Heart left ventricle (tissue), 13 donors: ENCODE results near the gene CKM.

Source experiments
- POLR2A ChIP-seq, 2 donors: fragments of 450-650 bp; IDR thresholded peaks; one replicate each; pipeline ENCODE4 v1.6.1; 2017; ENCODE audit warnings: antibody characterized with exemption in 2 of 2, mild to moderate bottlenecking in 2 of 2, moderate library complexity in 2 of 2
- TF ChIP-seq, protein P1 (sequence below), 12 donors: fragments of 200-600 bp; sonication (generic) in 4 of 12; IDR thresholded peaks; one replicate each; pipeline versions ENCODE4 v1.5.0 to v1.8.0; 2018 to 2022; ENCODE audit warnings: antibody characterized with exemption in 12 of 12, mild to moderate bottlenecking in 5 of 12
- donor health status: ischemic (EF 13 %, LVEDD 7.1; RV severe dilation, severe dysfunction).
- donor health status: DM: no; HTN: yes; CAD: no.
- donor health status: DM: no; HTN: no; CAD: no.
- donor health status: ischemic (EF 25% LVEDD 6.9; RV normal size, moderate dysfunction).
- donor health status: ischemic (EF 25% LVEDD 5.7; RV mildly dilated, moderate dysfunction).
- donor health status: ischemic (EF 35%, LVEDD 5.7; RV mildly dilated, moderate dysfunction).
- donor health status: nonischemic (EF 11% LVEDD 7.7; RV severe dilation, severe dysfunction).
- donor health status: DM: yes; HTN: yes; CAD: no.
- donor health status: PGD.
- donor health status: ischemic (EF 29% LVEDD 5.4; RV normal size, mild dysfunction).
- donor health status: nonischemic (EF 23%, LVEDD 6.1; RV moderate dilation, normal function).

DNA sequence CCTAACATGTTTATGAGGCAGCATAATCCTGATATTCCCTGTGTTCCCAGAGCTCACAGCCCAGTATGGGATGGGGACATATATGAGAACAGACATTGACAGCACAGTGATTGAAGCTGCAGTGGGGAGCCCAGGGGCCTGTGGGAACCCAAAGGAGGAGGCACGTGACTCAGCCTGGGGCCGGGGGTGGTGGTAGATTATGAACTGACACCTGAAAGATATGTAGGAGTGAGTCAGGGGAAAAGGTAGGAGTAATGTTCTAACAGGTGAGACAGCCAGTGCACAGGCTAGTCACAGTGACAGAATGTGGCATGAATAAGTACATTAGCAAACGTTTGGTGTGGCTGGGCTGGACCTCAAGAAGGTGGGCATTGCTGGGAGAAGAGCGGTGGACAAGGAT lies 29.0 kb downstream of the CKM start:
- TF ChIP-seq, protein P1, sequence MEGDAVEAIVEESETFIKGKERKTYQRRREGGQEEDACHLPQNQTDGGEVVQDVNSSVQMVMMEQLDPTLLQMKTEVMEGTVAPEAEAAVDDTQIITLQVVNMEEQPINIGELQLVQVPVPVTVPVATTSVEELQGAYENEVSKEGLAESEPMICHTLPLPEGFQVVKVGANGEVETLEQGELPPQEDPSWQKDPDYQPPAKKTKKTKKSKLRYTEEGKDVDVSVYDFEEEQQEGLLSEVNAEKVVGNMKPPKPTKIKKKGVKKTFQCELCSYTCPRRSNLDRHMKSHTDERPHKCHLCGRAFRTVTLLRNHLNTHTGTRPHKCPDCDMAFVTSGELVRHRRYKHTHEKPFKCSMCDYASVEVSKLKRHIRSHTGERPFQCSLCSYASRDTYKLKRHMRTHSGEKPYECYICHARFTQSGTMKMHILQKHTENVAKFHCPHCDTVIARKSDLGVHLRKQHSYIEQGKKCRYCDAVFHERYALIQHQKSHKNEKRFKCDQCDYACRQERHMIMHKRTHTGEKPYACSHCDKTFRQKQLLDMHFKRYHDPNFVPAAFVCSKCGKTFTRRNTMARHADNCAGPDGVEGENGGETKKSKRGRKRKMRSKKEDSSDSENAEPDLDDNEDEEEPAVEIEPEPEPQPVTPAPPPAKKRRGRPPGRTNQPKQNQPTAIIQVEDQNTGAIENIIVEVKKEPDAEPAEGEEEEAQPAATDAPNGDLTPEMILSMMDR (IDR thresholded peaks at IDR 0.05) = no peak
- no peak for TF ChIP-seq POLR2A (IDR thresholded peaks at IDR 0.05)
